Activated naive CD4-positive, alpha-beta T cell treated with anti-CD3 and anti-CD28 coated beads for 36 hours (primary cell): ENCODE results near the gene ZBTB16. TPM values are rescaled to one million over a fixed set of nuclear protein-coding genes. Genes with fewer than 3 reads are reported as not detected.
A peak's percentile ranks its signal among the peaks of the same experiment; 100 is the strongest.

Source experiments
- CTCF ChIA-PET: fragments of 350-600 bp; sonication (Branson Sonifier 250); formaldehyde crosslinking; loops from one replicate; lab custom pipeline; 2021; ENCODE audit warnings: antibody characterized with exemption; lab: Charles Lee
- DNase-seq: peaks from one replicate; pipeline ENCODE4 v3.0.0-alpha.2; 2020
- H3K27ac Mint-ChIP-seq: one replicate; pipeline ENCODE4 v1.8.0; 2021; ENCODE audit warnings: mild to moderate bottlenecking, mixed read lengths
- H3K27me3 Mint-ChIP-seq: one replicate; pipeline ENCODE4 v1.8.0; 2021; ENCODE audit warnings: low read depth, mixed read lengths
- H3K36me3 Mint-ChIP-seq: one replicate; pipeline ENCODE4 v1.8.0; 2021; ENCODE audit warnings: low read depth, mixed read lengths
- H3K4me1 Mint-ChIP-seq: one replicate; pipeline ENCODE4 v1.8.0; 2021; ENCODE audit warnings: low read depth, mixed read lengths
- H3K4me3 Mint-ChIP-seq: one replicate; pipeline ENCODE4 v1.8.0; 2021; ENCODE audit warnings: mild to moderate bottlenecking, moderate library complexity, mixed read lengths
- H3K9me3 Mint-ChIP-seq: one replicate; pipeline ENCODE4 v1.8.0; 2021; ENCODE audit warnings: mixed read lengths
- intact Hi-C: fragments of 100-400 bp; cut with micrococcal nuclease; formaldehyde crosslinking; loops from one replicate; pipeline ENCODE4 v1.15.1; 2023
- total RNA-seq, 2 experiments: library from RNA; stranded (reverse); gene quantifications; one replicate each; pipeline ENCODE4 v1.2.3, GENCODE V29; 2021

The ZBTB16 gene
- total RNA-seq, 2 experiments from 2014 or later = 1.5 to 2.3 TPM

- H3K27me3 Mint-ChIP-seq = no peaks in the 10 kb centered on the region
- no peak overlapping the region for H3K4me3 Mint-ChIP-seq
- H3K36me3 Mint-ChIP-seq = no peaks in the 10 kb centered on the region
- H3K27ac Mint-ChIP-seq = no peak overlapping the region
- no peak for DNase-seq
- intact Hi-C loops = loop anchor here (2.0 kb wide), 1 partner anchor 89 kb away; no protein-coding TSS in a partner anchor
- peaks cover 90% of the 10 kb centered on the region for H3K4me1 Mint-ChIP-seq
- H3K9me3 Mint-ChIP-seq = no peaks in the 10 kb centered on the region
- CTCF ChIA-PET = interaction anchor here (1.2 to 1.6 kb wide), 3 partner anchors 9 to 30 kb away, joined by 3 to 5 read pairs (median 3); no protein-coding TSS in a partner anchor
Observed at GRCh38 chr11:114161486-114162250, 102.2 kb downstream of the ZBTB16 start.

DNA sequence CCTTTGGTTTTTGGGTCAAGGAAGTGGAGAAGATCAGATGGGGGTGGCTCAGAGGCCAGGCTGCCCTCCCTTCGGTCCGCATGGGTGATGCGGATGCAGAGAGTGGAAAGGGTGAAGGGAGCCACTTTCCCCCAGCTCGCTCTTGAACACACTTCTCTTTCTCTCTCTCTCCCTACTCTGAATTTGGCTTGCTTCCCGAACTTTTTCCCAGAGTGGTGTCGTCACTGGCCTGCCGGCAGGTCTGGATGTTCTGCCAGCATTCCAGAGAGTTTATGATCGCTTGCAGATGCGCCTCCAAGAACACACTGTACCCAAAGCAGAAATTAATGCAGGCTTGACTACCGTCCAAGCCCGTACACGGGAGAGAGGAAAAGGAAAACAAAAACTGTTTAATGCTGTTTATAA lies 103.2 kb downstream of the ZBTB16 start:
- H3K4me1 Mint-ChIP-seq = peaks cover 92% of the 10 kb centered on the region
- no peak overlapping the region for H3K27ac Mint-ChIP-seq
- no peaks in the 10 kb centered on the region for H3K9me3 Mint-ChIP-seq
- intact Hi-C loops = no loop called here
- H3K27me3 Mint-ChIP-seq = no peaks in the 10 kb centered on the region
- CTCF ChIA-PET = interaction anchor here (0.8 kb wide), 1 partner anchor 59 kb away, joined by 4 read pairs; no protein-coding TSS in a partner anchor
- H3K36me3 Mint-ChIP-seq = no peaks in the 10 kb centered on the region
- no peak overlapping the region for H3K4me3 Mint-ChIP-seq
- no peak for DNase-seq

DNA sequence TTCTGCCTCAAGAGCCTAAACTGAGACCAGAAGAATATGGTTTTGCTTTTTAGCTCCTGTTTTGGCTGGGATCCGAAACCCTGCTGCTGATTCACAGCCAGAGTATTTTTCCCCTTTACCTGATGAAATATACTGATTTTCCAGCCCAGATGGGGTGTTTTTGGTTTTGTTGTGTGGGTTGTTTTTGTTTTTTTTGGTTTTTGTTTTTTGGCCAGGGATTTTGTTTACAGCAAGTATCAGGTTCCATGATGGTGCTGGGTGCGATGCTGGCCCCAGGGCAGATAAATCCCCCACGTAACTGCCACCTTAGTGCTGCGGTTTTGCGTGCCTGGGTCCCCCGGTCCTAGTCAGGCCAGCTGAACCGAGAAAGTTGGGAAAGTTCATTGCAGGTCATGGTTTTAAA lies 103.7 kb downstream of the ZBTB16 start:
- DNase-seq = no peak
- no peaks in the 10 kb centered on the region for H3K36me3 Mint-ChIP-seq
- H3K27me3 Mint-ChIP-seq = no peaks in the 10 kb centered on the region
- no peak overlapping the region for H3K27ac Mint-ChIP-seq
- peaks cover 92% of the 10 kb centered on the region for H3K4me1 Mint-ChIP-seq
- CTCF ChIA-PET = no interaction called here
- no peak overlapping the region for H3K4me3 Mint-ChIP-seq
- no peaks in the 10 kb centered on the region for H3K9me3 Mint-ChIP-seq
- intact Hi-C loops = no loop called here

GRCh38 chr11:114163830-114164401 lies 104.4 kb downstream of the ZBTB16 start:
- CTCF ChIA-PET = no interaction called here
- no peak overlapping the region for H3K27ac Mint-ChIP-seq
- H3K27me3 Mint-ChIP-seq = no peaks in the 10 kb centered on the region
- H3K4me1 Mint-ChIP-seq = peaks cover 92% of the 10 kb centered on the region
- no peak overlapping the region for H3K4me3 Mint-ChIP-seq
- intact Hi-C loops = no loop called here
- H3K9me3 Mint-ChIP-seq = no peaks in the 10 kb centered on the region
- DNase-seq = no peak
- H3K36me3 Mint-ChIP-seq = no peaks in the 10 kb centered on the region

- H3K4me3 Mint-ChIP-seq = no peak overlapping the region
- H3K9me3 Mint-ChIP-seq = no peaks in the 10 kb centered on the region
- DNase-seq = no peak
- peaks cover 92% of the 10 kb centered on the region for H3K4me1 Mint-ChIP-seq
- intact Hi-C loops = no loop called here
- no peaks in the 10 kb centered on the region for H3K36me3 Mint-ChIP-seq
- H3K27ac Mint-ChIP-seq = no peak overlapping the region
- H3K27me3 Mint-ChIP-seq = no peaks in the 10 kb centered on the region
- CTCF ChIA-PET = no interaction called here
Observed at GRCh38 chr11:114164546-114164945, 105.0 kb downstream of the ZBTB16 start.

- no peaks in the 10 kb centered on the region for H3K9me3 Mint-ChIP-seq
- H3K36me3 Mint-ChIP-seq = no peaks in the 10 kb centered on the region
- CTCF ChIA-PET = no interaction called here
- H3K4me3 Mint-ChIP-seq = no peak overlapping the region
- no peak for DNase-seq
- H3K27ac Mint-ChIP-seq = no peak overlapping the region
- peaks cover 91% of the 10 kb centered on the region for H3K4me1 Mint-ChIP-seq
- no peaks in the 10 kb centered on the region for H3K27me3 Mint-ChIP-seq
- intact Hi-C loops = no loop called here
Observed at GRCh38 chr11:114165326-114166230, 106.1 kb downstream of the ZBTB16 start.

GRCh38 chr11:114166362-114166761 lies 106.9 kb downstream of the ZBTB16 start:
- CTCF ChIA-PET = no interaction called here
- intact Hi-C loops = no loop called here
- Mint-ChIP-seq H3K9me3 (no peaks in the 10 kb centered on the region), H3K27me3 (no peaks in the 10 kb centered on the region), H3K36me3 (no peaks in the 10 kb centered on the region), H3K4me1 (peaks cover 89% of the 10 kb centered on the region), H3K27ac (no peak overlapping the region), H3K4me3 (no peak overlapping the region)
- DNase-seq = no peak

GRCh38 chr11:114166897-114167323 lies 107.4 kb downstream of the ZBTB16 start:
- peak; percentile 25 for DNase-seq
- Mint-ChIP-seq H3K9me3 (no peaks in the 10 kb centered on the region), H3K27ac (peak overlapping the region; percentile 27), H3K4me1 (peaks cover 89% of the 10 kb centered on the region), H3K27me3 (no peaks in the 10 kb centered on the region), H3K36me3 (no peaks in the 10 kb centered on the region), H3K4me3 (no peak overlapping the region)
- CTCF ChIA-PET = interaction anchor here (1.4 kb wide), 1 partner anchor 9 kb away, joined by 3 read pairs; no protein-coding TSS in a partner anchor
- intact Hi-C loops = no loop called here

GRCh38 chr11:114167355-114167754 lies 107.8 kb downstream of the ZBTB16 start:
- no peak overlapping the region for H3K4me3 Mint-ChIP-seq

GRCh38 chr11:114167771-114168448 lies 108.4 kb downstream of the ZBTB16 start:
- no peaks in the 10 kb centered on the region for H3K36me3 Mint-ChIP-seq
- peaks cover 91% of the 10 kb centered on the region for H3K4me1 Mint-ChIP-seq
- no peak for DNase-seq
- CTCF ChIA-PET = interaction anchor here (1.4 to 1.7 kb wide), 2 partner anchors 10 to 93 kb away, joined by 3 to 4 read pairs; no protein-coding TSS in a partner anchor
- H3K4me3 Mint-ChIP-seq = no peak overlapping the region
- H3K9me3 Mint-ChIP-seq = no peaks in the 10 kb centered on the region
- H3K27ac Mint-ChIP-seq = peak overlapping the region; percentile 57
- intact Hi-C loops = no loop called here
- H3K27me3 Mint-ChIP-seq = no peaks in the 10 kb centered on the region

More at GRCh38 chr11:114167355-114167754, 107.8 kb downstream of the ZBTB16 start:
- Mint-ChIP-seq H3K4me1 (peaks cover 89% of the 10 kb centered on the region), H3K27ac (peak overlapping the region; percentile 57), H3K36me3 (no peaks in the 10 kb centered on the region), H3K9me3 (no peaks in the 10 kb centered on the region), H3K27me3 (no peaks in the 10 kb centered on the region)
- intact Hi-C loops = no loop called here
- CTCF ChIA-PET = interaction anchor here (1.4 to 1.7 kb wide), 2 partner anchors 9 to 94 kb away, joined by 3 to 4 read pairs; no protein-coding TSS in a partner anchor
- DNase-seq = no peak

- Mint-ChIP-seq H3K27ac (no peak overlapping the region), H3K4me1 (peaks cover 94% of the 10 kb centered on the region), H3K36me3 (no peaks in the 10 kb centered on the region), H3K4me3 (no peak overlapping the region), H3K27me3 (no peaks in the 10 kb centered on the region), H3K9me3 (no peaks in the 10 kb centered on the region)
- CTCF ChIA-PET = interaction anchor here (0.7 to 1.7 kb wide), 2 partner anchors 92 to 155 kb away, joined by 3 to 4 read pairs; no protein-coding TSS in a partner anchor
- intact Hi-C loops = no loop called here
- no peak for DNase-seq
Observed at GRCh38 chr11:114168691-114169090, 109.2 kb downstream of the ZBTB16 start.
